HCT116 (cell line): ENCODE results near the gene DET1.

Experiments
- CBX3 ChIP-seq: IDR thresholded peaks from 2 replicates; pipeline ENCODE4 v1.6.1; 2012; ENCODE audit warnings: low read depth
- CEBPB ChIP-seq: IDR thresholded peaks from 2 replicates; pipeline ENCODE4 v1.6.1; 2012; ENCODE audit warnings: low read depth
- CTCF ChIP-seq, 3 experiments: fragments of 200-600 bp in 1 of 3; sonication (generic) in 1 of 3; IDR thresholded peaks in 2 of 3; conservative IDR thresholded peaks in 1 of 3; 2 replicates each; pipeline ENCODE4 v1.5.1; 2012 to 2017; ENCODE audit warnings: low read depth in 2 of 3, low read length in 2 of 3, antibody characterized with exemption in 1 of 3, borderline replicate concordance in 1 of 3, control low read depth in 1 of 3, mild to moderate bottlenecking in 1 of 3, mixed read lengths in 1 of 3, mixed run types in 1 of 3, moderate library complexity in 1 of 3; ENCODE audit not compliant: insufficient read depth in 1 of 3
- EZH2 ChIP-seq: fragments of 200-600 bp; sonication (generic); IDR thresholded peaks from 2 replicates; pipeline ENCODE4 v1.6.1; 2017; ENCODE audit warnings: antibody characterized with exemption, mixed run types
- MAX ChIP-seq: IDR thresholded peaks from 2 replicates; pipeline ENCODE4 v1.6.1; 2012
- POLR2A ChIP-seq: IDR thresholded peaks from 2 replicates; pipeline ENCODE4 v1.7.0; 2011; ENCODE audit warnings: borderline replicate concordance; ENCODE audit not compliant: insufficient read depth, insufficient read length; ENCODE audit errors: extremely low read depth
- RAD21 ChIP-seq: IDR thresholded peaks from 2 replicates; pipeline ENCODE4 v1.6.1; 2012; ENCODE audit warnings: low read depth, mild to moderate bottlenecking
- SRF ChIP-seq: IDR thresholded peaks from 2 replicates; pipeline ENCODE4 v1.6.1; 2012; ENCODE audit warnings: low read depth
- TCF7L2 ChIP-seq: IDR thresholded peaks from 2 replicates; pipeline ENCODE4 v1.7.0; 2011; ENCODE audit warnings: borderline replicate concordance, inconsistent platforms; ENCODE audit not compliant: insufficient read depth, insufficient read length; ENCODE audit errors: extremely low read depth
- ZNF274 ChIP-seq: fragments of 200-500 bp; sonication (Bioruptor generic); IDR thresholded peaks from 2 replicates; pipeline ENCODE4 v1.6.1; 2014; ENCODE audit warnings: mild to moderate bottlenecking, low read depth, low read length, inconsistent platforms

- no peak for TF ChIP-seq CBX3
- TF ChIP-seq MAX, result no peak
- TF ChIP-seq CTCF (IDR thresholded peaks at IDR 0.05 in 2 of 3, conservative IDR thresholded peaks at IDR 0.05 in 1 of 3; ENCODE audit: borderline replicate concordance in 1 of 3, insufficient read depth in 1 of 3, low read depth in 2 of 3, low read length in 2 of 3), result no peak
- no peak for TF ChIP-seq CEBPB
- TF ChIP-seq RAD21, result no peak
- no peak for TF ChIP-seq EZH2
- no peak for TF ChIP-seq TCF7L2
- no peak for TF ChIP-seq POLR2A
- TF ChIP-seq SRF, result no peak
- no peak for TF ChIP-seq ZNF274
Observed at GRCh38 chr15:88509964-88510363, 36.5 kb downstream of the DET1 start.
